Left lung (tissue), 10 donors: Measurements from ENCODE around the gene BTRC. TPM values are rescaled to one million over a fixed set of nuclear protein-coding genes. Genes with fewer than 3 reads are reported as not detected.
"Not testable (repeated sequence)": the region's sequence is repeated elsewhere in the genome, so short reads cannot be mapped to it uniquely, and the experiment has no call there.

ENCODE experiments used
- ATAC-seq: fragments of 200-7000 bp; cut with Tn5 transposase; one replicate; pipeline ENCODE4 v1.9.1; 2020; ENCODE audit warnings: moderate library complexity
- DNase-seq, 4 donors: peaks; one replicate each; pipeline ENCODE4 v3.0.0-alpha.2; 2013 to 2020
- H3K27ac ChIP-seq, 2 donors: fragments of 200-600 bp; sonication (generic) in 1 of 2; one replicate each; pipeline versions ENCODE4 v1.5.0 to v1.8.0; 2020 to 2021
- H3K27me3 ChIP-seq, 2 donors: fragments of 200-600 bp; sonication (generic) in 1 of 2; one replicate each; pipeline versions ENCODE4 v1.5.0 to v1.8.0; 2020 to 2021
- H3K36me3 ChIP-seq, 2 donors: fragments of 200-600 bp; sonication (generic) in 1 of 2; one replicate each; pipeline versions ENCODE4 v1.5.0 to v1.8.0; 2020 to 2021
- H3K4me1 ChIP-seq, 2 donors: fragments of 200-600 bp; one replicate each; pipeline ENCODE4 v1.8.0; 2021
- H3K4me3 ChIP-seq, 2 donors: fragments of 200-600 bp; sonication (generic) in 1 of 2; one replicate each; pipeline versions ENCODE4 v1.5.0 to v1.8.0; 2020 to 2021; ENCODE audit warnings: mild to moderate bottlenecking in 1 of 2
- H3K9me3 ChIP-seq, 2 donors: fragments of 200-600 bp; sonication (generic) in 1 of 2; one replicate each; pipeline versions ENCODE4 v1.5.0 to v1.8.0; 2020 to 2021
- intact Hi-C, 2 donors: fragments of 100-400 bp; cut with DNase I; formaldehyde crosslinking; loops; one replicate each; pipeline versions ENCODE4 v1.11.2 to v1.14.2; 2022
- polyA plus RNA-seq, 6 donors: library from polyadenylated mRNA; unstranded; fragments of 120-200 nt; gene quantifications; one replicate each; pipeline ENCODE4 v1.2.1, GENCODE V29; 2013; ENCODE audit not compliant: insufficient read length in 6 of 6
- total RNA-seq, 2 donors: library from RNA; stranded (reverse); fragmentation: NEBNext Ultra II Directional; extraction: Animal tissue kit (Norgen Biotek cat#: 25700); gene quantifications; one replicate each; pipeline ENCODE4 v1.2.1, GENCODE V29; 2021
- TF ChIP-seq, protein P1 (sequence below), 2 donors: fragments of 200-600 bp; sonication (generic) in 1 of 2; IDR thresholded peaks; one replicate each; pipeline versions ENCODE4 v1.5.0 to v1.8.0; 2021; ENCODE audit warnings: antibody characterized with exemption in 2 of 2
- donor health status: DM: no; HTN: yes; CAD: no.
- donor health status: DM: no; HTN: no; CAD: no.

The BTRC gene
- total and polyA plus RNA-seq, 8 donors, result 16.8 to 28.7 (median 25.1) TPM

DNA sequence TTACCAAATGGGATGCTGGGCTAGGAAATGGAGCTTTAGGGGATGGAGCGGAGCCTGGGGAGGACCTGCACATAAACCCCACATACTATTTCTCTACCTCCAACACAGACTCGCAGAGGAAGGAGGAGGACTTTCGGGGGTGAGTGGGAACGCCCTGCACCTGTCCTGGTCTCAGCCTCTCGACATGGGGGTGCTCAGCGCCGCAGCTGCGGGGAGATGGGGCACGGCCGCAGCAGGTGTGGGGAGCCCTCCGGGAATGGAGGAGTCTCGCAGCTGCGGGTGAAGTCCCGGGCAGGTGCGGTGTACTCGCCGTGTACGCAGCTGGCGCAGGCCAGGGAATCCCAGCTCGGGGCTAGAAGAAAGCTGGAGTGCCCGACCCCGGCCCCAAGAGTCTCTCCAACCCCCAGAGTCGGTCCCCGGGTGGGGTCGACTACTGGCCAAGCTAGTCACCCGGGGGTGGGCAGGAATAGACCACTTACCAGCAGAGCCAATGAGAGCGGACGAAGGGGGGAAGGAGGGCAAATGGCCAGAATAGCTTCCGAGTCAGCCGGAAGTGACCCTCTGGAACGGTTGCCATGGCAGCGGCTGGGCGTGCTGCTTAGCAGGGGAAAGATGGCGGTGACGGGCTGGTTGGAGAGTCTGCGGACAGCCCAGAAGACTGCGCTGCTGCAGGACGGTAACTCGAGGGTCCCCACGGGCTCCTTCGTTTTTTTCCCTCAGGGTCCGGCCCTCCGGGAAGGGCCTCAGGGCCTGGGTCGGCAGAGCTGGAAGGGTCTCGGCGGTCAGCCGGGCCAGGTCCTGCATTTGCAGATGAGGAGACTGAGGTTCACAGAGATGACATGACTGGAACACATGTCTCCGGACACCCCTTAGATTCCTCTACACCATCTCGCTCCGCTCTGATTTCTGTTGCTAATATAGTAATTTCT, 234.0 kb downstream of the BTRC start, which contains the start of the genes DPCD and POLL:
DPCD (plus strand) TSS at position 597 of the 929 bp plus-strand sequence; CDS start at position 613, 16 bp downstream.
POLL (minus strand) TSS at position 533 of the 929 bp plus-strand sequence. CDS start 897 bp downstream, outside the sequence.
- Histone ChIP-seq H3K4me1 (peaks cover 5 to 22% of the 10 kb centered on the region in 2 donors), H3K4me3 (peak within 1 kb of the TSS; percentile 93 to 94), H3K36me3 (peaks cover 0 to 16% of the 10 kb centered on the region in 2 donors), H3K27ac (peak within 1 kb of the TSS in 1 of 2 donors; percentile 68), H3K27me3 (no peaks in the 10 kb centered on the region), H3K9me3 (no peaks in the 10 kb centered on the region)
- TF ChIP-seq, protein P1, sequence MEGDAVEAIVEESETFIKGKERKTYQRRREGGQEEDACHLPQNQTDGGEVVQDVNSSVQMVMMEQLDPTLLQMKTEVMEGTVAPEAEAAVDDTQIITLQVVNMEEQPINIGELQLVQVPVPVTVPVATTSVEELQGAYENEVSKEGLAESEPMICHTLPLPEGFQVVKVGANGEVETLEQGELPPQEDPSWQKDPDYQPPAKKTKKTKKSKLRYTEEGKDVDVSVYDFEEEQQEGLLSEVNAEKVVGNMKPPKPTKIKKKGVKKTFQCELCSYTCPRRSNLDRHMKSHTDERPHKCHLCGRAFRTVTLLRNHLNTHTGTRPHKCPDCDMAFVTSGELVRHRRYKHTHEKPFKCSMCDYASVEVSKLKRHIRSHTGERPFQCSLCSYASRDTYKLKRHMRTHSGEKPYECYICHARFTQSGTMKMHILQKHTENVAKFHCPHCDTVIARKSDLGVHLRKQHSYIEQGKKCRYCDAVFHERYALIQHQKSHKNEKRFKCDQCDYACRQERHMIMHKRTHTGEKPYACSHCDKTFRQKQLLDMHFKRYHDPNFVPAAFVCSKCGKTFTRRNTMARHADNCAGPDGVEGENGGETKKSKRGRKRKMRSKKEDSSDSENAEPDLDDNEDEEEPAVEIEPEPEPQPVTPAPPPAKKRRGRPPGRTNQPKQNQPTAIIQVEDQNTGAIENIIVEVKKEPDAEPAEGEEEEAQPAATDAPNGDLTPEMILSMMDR (IDR thresholded peaks at IDR 0.05), result no peak
- DNase-seq, result peak; percentile 96 to 98 (median 97)
- intact Hi-C loops, result no loop called here
- peak; percentile 97 for ATAC-seq

DNA sequence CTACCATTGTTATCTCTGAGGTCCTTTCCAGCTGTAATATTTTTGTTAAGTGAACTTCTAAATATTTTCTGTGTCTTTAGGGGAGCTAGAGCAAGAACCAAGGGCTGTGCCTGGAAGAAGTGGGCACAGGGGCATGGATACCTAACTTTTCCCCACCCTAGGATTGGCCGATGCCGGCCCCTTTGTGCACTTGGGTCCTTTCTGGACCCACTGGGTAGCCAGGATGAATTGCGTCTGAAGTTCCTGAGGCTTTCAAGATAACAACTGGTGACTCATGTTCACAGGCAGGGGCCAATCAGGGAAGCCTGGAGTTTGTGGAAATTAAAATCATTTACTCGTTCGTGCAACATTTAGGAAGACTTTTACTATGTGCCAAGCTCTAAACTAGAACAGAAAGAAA, 234.9 kb downstream of the BTRC start:
- TF ChIP-seq, protein P1 (IDR thresholded peaks at IDR 0.05), result no peak
- intact Hi-C loops, result no loop called here
- peaks cover 5 to 27% of the 10 kb centered on the region in 2 donors for H3K4me1 ChIP-seq
- peaks cover 0 to 9% of the 10 kb centered on the region in 2 donors for H3K36me3 ChIP-seq
- ATAC-seq (peak; percentile 4), DNase-seq (no peak)
- peak overlapping the region; percentile 93 to 94 for H3K4me3 ChIP-seq
- no peak overlapping the region for H3K27ac ChIP-seq
- no peaks in the 10 kb centered on the region for H3K9me3 ChIP-seq
- no peaks in the 10 kb centered on the region for H3K27me3 ChIP-seq

DNA sequence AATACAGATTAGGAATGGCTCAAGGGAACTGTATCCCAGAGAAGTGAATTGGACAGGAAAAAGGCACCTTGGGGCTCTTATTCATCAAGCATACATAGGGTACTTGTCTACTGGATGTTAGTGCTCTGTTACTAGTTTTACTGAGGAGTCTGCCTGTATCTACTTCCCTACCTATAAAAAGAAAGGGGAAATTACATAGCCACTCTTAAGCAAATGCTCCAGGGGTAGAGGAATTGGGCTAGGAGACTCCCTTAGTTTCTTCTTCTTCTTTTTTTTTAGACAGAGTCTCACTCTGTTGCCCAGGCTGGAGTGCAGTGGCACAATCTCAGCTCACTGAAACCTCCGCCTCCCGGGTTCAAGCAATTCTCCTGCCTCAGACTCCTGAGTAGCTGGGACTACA, 239.4 kb downstream of the BTRC start:
- H3K9me3 ChIP-seq, H3K27me3 ChIP-seq, H3K36me3 ChIP-seq, intact Hi-C loops, H3K27ac ChIP-seq, H3K4me3 ChIP-seq, DNase-seq: not testable (repeated sequence)
- ATAC-seq, result peak; percentile 51
- H3K4me1 ChIP-seq, result peaks cover 0 to 14% of the 10 kb centered on the region in 2 donors

DNA sequence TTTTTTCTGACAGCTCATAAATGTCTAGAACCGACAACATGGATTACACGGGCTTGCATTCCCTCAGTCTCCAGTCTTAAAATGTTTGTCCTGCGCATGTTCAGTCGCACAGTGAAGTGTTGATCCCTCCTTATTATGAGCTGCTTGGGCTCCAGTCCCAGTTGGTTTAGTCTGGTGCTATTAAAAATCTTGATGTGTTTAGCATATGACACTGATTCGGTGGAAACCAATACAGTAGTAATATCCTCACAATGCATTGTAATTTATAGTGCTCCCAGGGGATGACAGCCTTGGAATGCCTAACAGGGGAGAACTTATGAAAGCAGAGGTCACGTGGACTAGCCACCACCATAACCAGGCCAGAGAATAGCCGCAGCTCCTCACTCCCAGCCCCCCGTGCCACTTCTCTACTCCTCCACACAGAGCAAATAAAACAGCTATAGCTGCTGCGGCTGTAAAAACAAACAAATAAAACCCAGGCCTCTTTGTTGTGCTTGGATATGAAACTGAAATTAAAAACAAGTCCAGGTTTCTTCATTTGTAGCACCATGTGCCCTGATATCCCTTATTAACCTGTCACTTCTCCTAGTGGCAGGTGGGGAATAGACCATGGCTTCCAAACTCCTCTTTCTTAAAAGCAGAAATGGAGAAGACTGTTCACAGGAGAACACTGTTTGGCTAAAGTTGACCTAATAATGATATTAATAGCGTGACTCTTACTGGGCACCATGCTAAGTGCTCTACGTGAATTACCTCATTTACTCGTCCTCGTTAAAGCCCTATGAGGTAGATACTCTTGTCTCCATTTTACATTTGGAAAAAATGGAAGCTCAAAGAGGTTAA, 241.8 kb downstream of the BTRC start:
- no peak for DNase-seq
- TF ChIP-seq, protein P1 (IDR thresholded peaks at IDR 0.05), result no peak
- H3K36me3 ChIP-seq, result no peaks in the 10 kb centered on the region
- H3K4me1 ChIP-seq, result peaks cover 0 to 6% of the 10 kb centered on the region in 2 donors
- ATAC-seq, result no peak
- H3K4me3 ChIP-seq, result no peak overlapping the region
- intact Hi-C loops, result no loop called here
- H3K9me3 ChIP-seq, result no peaks in the 10 kb centered on the region
- no peak overlapping the region for H3K27ac ChIP-seq
- no peaks in the 10 kb centered on the region for H3K27me3 ChIP-seq

DNA sequence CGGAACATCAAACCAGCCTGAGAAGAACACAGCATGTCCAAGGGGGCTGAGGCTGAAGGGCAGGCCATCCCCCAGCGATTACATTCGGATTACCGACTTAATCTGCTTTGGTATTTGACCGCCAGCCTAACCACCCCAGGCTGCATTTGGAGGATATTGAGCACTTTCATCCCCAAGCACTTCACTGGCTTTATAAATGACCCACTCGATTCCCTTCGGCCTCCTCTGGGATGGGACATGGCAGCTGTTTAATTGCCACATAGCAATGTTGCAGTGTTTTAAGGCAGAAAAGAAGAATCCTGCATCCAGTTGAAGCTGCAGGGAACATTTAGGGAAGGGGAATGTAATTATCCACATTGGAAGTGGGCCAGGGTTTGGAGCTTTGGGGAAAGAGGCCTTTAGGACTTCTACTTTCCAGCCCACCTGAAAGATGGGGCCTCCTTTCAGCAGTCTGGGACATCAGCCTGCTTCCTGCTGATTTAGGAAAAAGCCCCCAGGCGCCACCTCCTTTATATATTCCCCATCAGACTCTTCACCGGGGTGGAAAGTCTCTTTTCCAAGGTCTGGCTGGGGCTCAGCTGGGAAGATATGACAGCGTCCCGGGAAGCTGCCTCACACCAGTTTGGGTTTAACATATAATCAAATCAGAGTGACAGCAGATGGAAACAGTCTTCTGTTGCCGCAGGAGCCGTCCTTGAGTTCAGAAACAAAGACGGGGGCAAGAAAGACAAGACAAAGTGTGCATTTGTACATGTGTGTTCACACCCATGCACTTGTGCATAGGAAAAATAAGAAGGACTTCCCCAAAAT, 243.3 kb downstream of the BTRC start:
- TF ChIP-seq, protein P1 (IDR thresholded peaks at IDR 0.05), result no peak
- no peak for DNase-seq
- H3K27me3 ChIP-seq, result no peaks in the 10 kb centered on the region

More for the DNA sequence above, 243.3 kb downstream of the BTRC start:
- no peaks in the 10 kb centered on the region for H3K9me3 ChIP-seq
- ATAC-seq, result no peak
- H3K4me3 ChIP-seq, result no peak overlapping the region
- intact Hi-C loops, result no loop called here
- H3K4me1 ChIP-seq, result peaks cover 0 to 6% of the 10 kb centered on the region in 2 donors
- H3K36me3 ChIP-seq, result no peaks in the 10 kb centered on the region
- H3K27ac ChIP-seq, result no peak overlapping the region
